H9 (cell line): ENCODE measurements around the gene GGCT. TPM values are rescaled to one million over a fixed set of nuclear protein-coding genes. Genes with fewer than 3 reads are reported as not detected.
A peak's percentile ranks its signal among the peaks of the same experiment; 100 is the strongest.

Experiments
- DNase-seq: peaks from one replicate; pipeline ENCODE4 v3.0.0-alpha.2; 2017
- H2AFZ ChIP-seq: one replicate; pipeline ENCODE4 v1.6.1; 2013; ENCODE audit warnings: mild to moderate bottlenecking, low read length, control low read depth, moderate library complexity
- H2AK5ac ChIP-seq: 2 replicates; pipeline ENCODE4 v1.6.1; 2013; ENCODE audit warnings: low read length, control low read depth, mixed read lengths; ENCODE audit not compliant: insufficient read length
- H2BK120ac ChIP-seq: one replicate; pipeline ENCODE4 v1.6.1; 2013; ENCODE audit warnings: low read depth, mild to moderate bottlenecking, low read length, control low read depth, inconsistent platforms; ENCODE audit not compliant: poor library complexity, severe bottlenecking
- H2BK12ac ChIP-seq: 2 replicates; pipeline ENCODE4 v1.6.1; 2013; ENCODE audit warnings: low read length, control low read depth, mixed read lengths, low read depth; ENCODE audit not compliant: insufficient read length
- H2BK15ac ChIP-seq: 2 replicates; pipeline ENCODE4 v1.6.1; 2013; ENCODE audit warnings: low read depth, low read length, control low read depth
- H2BK20ac ChIP-seq: one replicate; pipeline ENCODE4 v1.6.1; 2013; ENCODE audit warnings: low read depth, mild to moderate bottlenecking, low read length, control low read depth, inconsistent platforms; ENCODE audit not compliant: poor library complexity, severe bottlenecking
- H2BK5ac ChIP-seq: 2 replicates; pipeline ENCODE4 v1.6.1; 2013; ENCODE audit warnings: low read length, control low read depth, mixed read lengths; ENCODE audit not compliant: insufficient read length
- H3K14ac ChIP-seq: 2 replicates; pipeline ENCODE4 v1.6.1; 2013; ENCODE audit warnings: low read length, control low read depth; ENCODE audit not compliant: insufficient read depth
- H3K18ac ChIP-seq: 2 replicates; pipeline ENCODE4 v1.6.1; 2013; ENCODE audit warnings: low read depth, mild to moderate bottlenecking, mixed read lengths, low read length, control low read depth; ENCODE audit not compliant: insufficient read length
- H3K23ac ChIP-seq: 2 replicates; pipeline ENCODE4 v1.6.1; 2013; ENCODE audit warnings: low read length, control low read depth, mixed read lengths, low read depth; ENCODE audit not compliant: insufficient read length
- H3K23me2 ChIP-seq: 2 replicates; pipeline ENCODE4 v1.6.1; 2013; ENCODE audit warnings: low read depth, mild to moderate bottlenecking, mixed read lengths, low read length, control low read depth; ENCODE audit not compliant: insufficient read length, poor library complexity, severe bottlenecking
- H3K27ac ChIP-seq: 2 replicates; pipeline ENCODE4 v1.5.1; 2013; ENCODE audit warnings: low read length, control low read depth, mixed read lengths, low read depth; ENCODE audit not compliant: insufficient read length
- H3K27me3 ChIP-seq: 2 replicates; pipeline ENCODE4 v1.6.1; 2013; ENCODE audit warnings: low read length, control low read depth, inconsistent platforms; ENCODE audit not compliant: insufficient read depth
- H3K4ac ChIP-seq: 2 replicates; pipeline ENCODE4 v1.6.1; 2013; ENCODE audit warnings: low read depth, mild to moderate bottlenecking, control low read depth, inconsistent platforms, low read length, moderate library complexity
- H3K4me1 ChIP-seq: 2 replicates; pipeline ENCODE4 v1.6.1; 2013; ENCODE audit warnings: low read length, control low read depth, inconsistent platforms; ENCODE audit not compliant: insufficient read depth
- H3K4me2 ChIP-seq: 2 replicates; pipeline ENCODE4 v1.6.1; 2013; ENCODE audit warnings: low read length, control low read depth, mixed read lengths; ENCODE audit not compliant: insufficient read length, insufficient read depth
- H3K56ac ChIP-seq: 2 replicates; pipeline ENCODE4 v1.6.1; 2013; ENCODE audit warnings: low read depth, mild to moderate bottlenecking, mixed read lengths, low read length, control low read depth; ENCODE audit not compliant: insufficient read length
- H3K79me1 ChIP-seq: 2 replicates; pipeline ENCODE4 v1.6.1; 2013; ENCODE audit warnings: low read depth, mild to moderate bottlenecking, moderate library complexity, low read length, control low read depth, inconsistent platforms; ENCODE audit not compliant: insufficient read depth, poor library complexity, severe bottlenecking
- H3K79me2 ChIP-seq: 2 replicates; pipeline ENCODE4 v1.6.1; 2013; ENCODE audit warnings: low read length, control low read depth, inconsistent platforms; ENCODE audit not compliant: insufficient read depth
- H3K9ac ChIP-seq: 2 replicates; pipeline ENCODE4 v1.6.1; 2013; ENCODE audit warnings: low read length, control low read depth, mixed read lengths; ENCODE audit not compliant: insufficient read length; ENCODE audit errors: extremely low read depth
- H3K9me3 ChIP-seq: one replicate; pipeline ENCODE4 v1.6.1; 2013; ENCODE audit warnings: low read depth, low read length, inconsistent platforms; ENCODE audit not compliant: control insufficient read depth
- H3T11ph ChIP-seq: one replicate; pipeline ENCODE4 v1.6.1; 2013; ENCODE audit warnings: mild to moderate bottlenecking, low read length, control low read depth, inconsistent platforms
- H4K20me1 ChIP-seq: one replicate; pipeline ENCODE4 v1.6.1; 2013; ENCODE audit not compliant: control insufficient read depth, insufficient read length, insufficient read depth
- H4K5ac ChIP-seq: 2 replicates; pipeline ENCODE4 v1.6.1; 2013; ENCODE audit warnings: low read depth, mild to moderate bottlenecking, mixed read lengths, low read length, control low read depth; ENCODE audit not compliant: insufficient read length
- H4K8ac ChIP-seq: replicated peaks from 2 replicates; pipeline ENCODE4 v1.6.1; 2013; ENCODE audit warnings: low read length, control low read depth, mixed read lengths, low read depth; ENCODE audit not compliant: insufficient read length
- H4K91ac ChIP-seq: 2 replicates; pipeline ENCODE4 v1.6.1; 2013; ENCODE audit warnings: low read depth, mild to moderate bottlenecking, moderate library complexity, mixed read lengths, low read length, control low read depth; ENCODE audit not compliant: insufficient read length
- H3K27ac Mint-ChIP-seq, 3 experiments: 2 replicates in 2 of 3; 3 replicates in 1 of 3; pipeline ENCODE4 v1.8.0; 2020 to 2021; ENCODE audit warnings: mixed read lengths in 3 of 3, mild to moderate bottlenecking in 1 of 3, moderate library complexity in 1 of 3
- H3K27me3 Mint-ChIP-seq: 2 replicates; pipeline ENCODE4 v1.8.0; 2021; ENCODE audit warnings: low read depth, mild to moderate bottlenecking, moderate library complexity, mixed read lengths
- H3K36me3 Mint-ChIP-seq, 3 experiments: 2 replicates in 2 of 3; 3 replicates in 1 of 3; pipeline ENCODE4 v1.8.0; 2020 to 2021; ENCODE audit warnings: low read depth in 3 of 3, mixed read lengths in 3 of 3; ENCODE audit not compliant: insufficient read depth in 1 of 3
- H3K4me1 Mint-ChIP-seq, 2 experiments: 2 replicates each; pipeline ENCODE4 v1.8.0; 2020; ENCODE audit warnings: mixed read lengths in 2 of 2
- H3K4me3 Mint-ChIP-seq, 2 experiments: 2 replicates in 1 of 2; 3 replicates in 1 of 2; pipeline ENCODE4 v1.8.0; 2020 to 2021; ENCODE audit warnings: mild to moderate bottlenecking in 2 of 2, mixed read lengths in 2 of 2, moderate library complexity in 1 of 2
- H3K9me3 Mint-ChIP-seq, 2 experiments: 2 replicates in 1 of 2; 3 replicates in 1 of 2; pipeline ENCODE4 v1.8.0; 2020; ENCODE audit warnings: mild to moderate bottlenecking in 2 of 2, mixed read lengths in 2 of 2, moderate library complexity in 1 of 2
- WGBS: extraction: QIAGEN DNeasy Blood & Tissue Kit; methylation state at CpG from one replicate; pipeline ENCODE4 v1.1.7; 2013; ENCODE audit warnings: missing lambda C conversion rate, low lambda C conversion rate, mixed read lengths; ENCODE audit not compliant: insufficient read length; ENCODE audit errors: extremely low coverage; 5-methylcytosine and 5-hydroxymethylcytosine counted together
- total RNA-seq: library from RNA; stranded (reverse); gene quantifications from 2 replicates; pipeline ENCODE4 v1.2.1, GENCODE V29; 2021
- TF ChIP-seq, protein P1 (sequence below): fragments of 200-600 bp; sonication (generic); conservative IDR thresholded peaks from 3 replicates; pipeline ENCODE4 v1.8.0; 2021; ENCODE audit warnings: antibody characterized with exemption, mild to moderate bottlenecking

The GGCT gene
- total RNA-seq, 1 experiment from 2014 or later = 84.9 TPM

DNA sequence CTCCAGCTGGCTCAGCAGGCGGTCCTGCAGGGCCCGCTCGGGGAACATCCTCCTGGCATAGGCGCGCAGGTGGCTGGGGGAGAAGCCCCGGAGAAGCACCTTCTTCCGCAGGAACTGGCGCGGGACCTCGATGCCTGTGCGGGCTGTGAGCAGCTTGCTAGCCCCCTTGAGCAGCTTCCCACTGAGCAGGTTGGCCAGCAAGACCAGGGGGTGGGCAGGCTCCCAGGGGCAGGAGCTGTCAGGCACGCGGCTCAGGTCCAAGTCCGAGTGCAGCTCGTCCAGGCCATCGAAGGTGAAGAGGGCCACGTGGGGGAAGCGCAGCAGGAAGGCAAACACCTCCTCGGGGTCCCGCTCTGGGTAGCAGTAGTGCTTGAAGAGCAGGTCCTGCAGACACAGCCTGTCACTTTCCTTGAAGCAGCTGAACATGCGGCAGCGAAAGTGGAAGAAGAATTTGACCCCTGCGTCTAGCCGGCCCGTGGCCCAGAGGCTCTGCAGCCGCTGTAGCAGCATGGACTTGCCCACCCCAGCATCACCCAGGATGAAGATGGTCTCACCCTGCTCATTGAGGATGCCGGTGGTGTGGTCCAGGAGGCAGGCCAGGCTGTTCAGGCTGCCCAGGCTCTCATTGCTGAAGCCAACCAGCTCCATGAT is 52.2 kb downstream of the GGCT start:
- Histone ChIP-seq H4K20me1 (no peaks in the 10 kb centered on the region), H3K27me3 (no peaks in the 10 kb centered on the region), H3K56ac (no peak overlapping the region), H3K9ac (no peak overlapping the region), H3K79me1 (no peaks in the 10 kb centered on the region), H2BK5ac (no peak overlapping the region), H2BK20ac (no peak overlapping the region), H4K8ac (no peak overlapping the region), H4K91ac (no peak overlapping the region), H3K4ac (no peak overlapping the region), H2AFZ (no peak overlapping the region), H3K4me1 (no peaks in the 10 kb centered on the region), H3K18ac (no peak overlapping the region), H2BK120ac (no peak overlapping the region), H2BK15ac (no peak overlapping the region), H3T11ph (no peak overlapping the region), H3K4me2 (no peak overlapping the region), H2AK5ac (no peak overlapping the region), H3K27ac (no peak overlapping the region), H3K79me2 (no peaks in the 10 kb centered on the region), H3K23me2 (no peaks in the 10 kb centered on the region), H4K5ac (no peak overlapping the region), H3K14ac (no peak overlapping the region), H3K9me3 (no peaks in the 10 kb centered on the region), H2BK12ac (no peak overlapping the region), H3K23ac (no peak overlapping the region)
- Mint-ChIP-seq H3K27ac (0 out of 7 replicates have a peak overlapping the region, but pooled peaks of 1 of the 3 experiments have one; percentile 23), H3K36me3 (peaks cover 4 to 9% (median 6%) of the 10 kb centered on the region in 3 experiments; a peak in 4 of 7 replicates), H3K27me3 (no peaks in the 10 kb centered on the region), H3K4me3 (no peak overlapping the region), H3K9me3 (no peaks in the 10 kb centered on the region; a peak in 1 of 5 replicates), H3K4me1 (peaks cover 18 to 29% of the 10 kb centered on the region in 2 experiments)
- WGBS = no CpG with 5 or more reads among the region's 27 CpGs
- no peak for DNase-seq
- TF ChIP-seq, protein P1, sequence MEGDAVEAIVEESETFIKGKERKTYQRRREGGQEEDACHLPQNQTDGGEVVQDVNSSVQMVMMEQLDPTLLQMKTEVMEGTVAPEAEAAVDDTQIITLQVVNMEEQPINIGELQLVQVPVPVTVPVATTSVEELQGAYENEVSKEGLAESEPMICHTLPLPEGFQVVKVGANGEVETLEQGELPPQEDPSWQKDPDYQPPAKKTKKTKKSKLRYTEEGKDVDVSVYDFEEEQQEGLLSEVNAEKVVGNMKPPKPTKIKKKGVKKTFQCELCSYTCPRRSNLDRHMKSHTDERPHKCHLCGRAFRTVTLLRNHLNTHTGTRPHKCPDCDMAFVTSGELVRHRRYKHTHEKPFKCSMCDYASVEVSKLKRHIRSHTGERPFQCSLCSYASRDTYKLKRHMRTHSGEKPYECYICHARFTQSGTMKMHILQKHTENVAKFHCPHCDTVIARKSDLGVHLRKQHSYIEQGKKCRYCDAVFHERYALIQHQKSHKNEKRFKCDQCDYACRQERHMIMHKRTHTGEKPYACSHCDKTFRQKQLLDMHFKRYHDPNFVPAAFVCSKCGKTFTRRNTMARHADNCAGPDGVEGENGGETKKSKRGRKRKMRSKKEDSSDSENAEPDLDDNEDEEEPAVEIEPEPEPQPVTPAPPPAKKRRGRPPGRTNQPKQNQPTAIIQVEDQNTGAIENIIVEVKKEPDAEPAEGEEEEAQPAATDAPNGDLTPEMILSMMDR = no peak
